Lung (tissue), 12 donors: ENCODE data around the gene FOXB2. TPM values are rescaled to one million over a fixed set of nuclear protein-coding genes. Genes with fewer than 3 reads are reported as not detected.

Source experiments
- ATAC-seq: fragments of 200-7000 bp; cut with Tn5 transposase; one replicate; pipeline ENCODE4 v1.9.1; 2020; ENCODE audit warnings: moderate number of reproducible peaks; ENCODE audit not compliant: insufficient read depth, low FRiP score
- DNase-seq, 3 donors: peaks; one replicate each; pipeline ENCODE4 v3.0.0-alpha.2; 2013 to 2017
- H3K27ac ChIP-seq, 2 donors: one replicate each; pipeline ENCODE4 v1.5.1; 2013; ENCODE audit warnings: mild to moderate bottlenecking in 2 of 2, moderate library complexity in 2 of 2, control low read depth in 1 of 2, inconsistent platforms in 1 of 2, low read depth in 1 of 2, low read length in 1 of 2
- H3K27me3 ChIP-seq, 3 donors: one replicate each; pipeline ENCODE4 v1.5.1; 2013; ENCODE audit warnings: low read length in 2 of 3; ENCODE audit not compliant: control insufficient read depth in 3 of 3, insufficient read depth in 3 of 3
- H3K36me3 ChIP-seq, 4 donors: one replicate each; pipeline ENCODE4 v1.5.1; 2013; ENCODE audit warnings: low read length in 4 of 4, mild to moderate bottlenecking in 1 of 4, moderate library complexity in 1 of 4; ENCODE audit not compliant: control insufficient read depth in 4 of 4, insufficient read depth in 4 of 4
- H3K4me1 ChIP-seq, 5 donors: one replicate each; pipeline ENCODE4 v1.5.1; 2013; ENCODE audit warnings: low read length in 5 of 5, mild to moderate bottlenecking in 2 of 5, moderate library complexity in 1 of 5; ENCODE audit not compliant: control insufficient read depth in 5 of 5, insufficient read depth in 5 of 5
- H3K4me3 ChIP-seq: one replicate; pipeline ENCODE4 v1.5.1; 2013; ENCODE audit warnings: mild to moderate bottlenecking, control low read depth, moderate library complexity
- H3K9ac ChIP-seq, 2 donors: one replicate each; pipeline ENCODE4 v1.5.1; 2013; ENCODE audit warnings: low read length in 2 of 2, control low read depth in 1 of 2; ENCODE audit not compliant: insufficient read depth in 1 of 2
- H3K9me3 ChIP-seq, 4 donors: one replicate each; pipeline ENCODE4 v1.5.1; 2013; ENCODE audit warnings: low read length in 3 of 4, mild to moderate bottlenecking in 1 of 4, moderate library complexity in 1 of 4; ENCODE audit not compliant: control insufficient read depth in 4 of 4, insufficient read depth in 3 of 4
- CTCF ChIP-seq: IDR thresholded peaks from 2 replicates; pipeline ENCODE4 v1.5.1; 2012; ENCODE audit warnings: mild to moderate bottlenecking; ENCODE audit errors: control extremely low read depth, extremely low read depth
- WGBS, 2 donors: extraction: QIAGEN DNeasy Blood & Tissue Kit; methylation state at CpG; one replicate each; pipeline ENCODE4 v1.1.7; 2013; 5-methylcytosine and 5-hydroxymethylcytosine counted together
- polyA plus RNA-seq, 2 donors: library from polyadenylated mRNA; stranded (reverse); fragments of 200-250 nt; gene quantifications; one replicate each; pipeline ENCODE4 v1.2.1, GENCODE V29; 2013
- total RNA-seq, 2 donors: library from RNA; depleted of rRNA in 1 of 2; stranded (reverse); fragments of >200 nt in 1 of 2; gene quantifications; one replicate each; pipeline ENCODE4 v1.2.1, GENCODE V29; 2014 to 2021
- donor health status: control.
- donor health status: control.
- donor health status: Bipolar disorder and iron deficiency.
- donor health status: healthy.
- donor health status: DM: yes; HTN: yes; CAD: no.

The FOXB2 gene
- total and polyA plus RNA-seq, 4 donors, result not detected

- H3K27ac ChIP-seq, result no peak overlapping the region
- no peaks in the 10 kb centered on the region for H3K36me3 ChIP-seq
- TF ChIP-seq CTCF, result no peak
- H3K9me3 ChIP-seq, result peaks cover 0 to 4% (median 0%) of the 10 kb centered on the region in 4 donors
- H3K4me3 ChIP-seq, result no peak overlapping the region
- no peak overlapping the region for H3K9ac ChIP-seq
- H3K4me1 ChIP-seq, result no peaks in the 10 kb centered on the region
- DNase-seq, result no peak
- ATAC-seq, result no peak
- 94 to 95% methylated on average over 3 of the region's 3 CpGs for whole genome bisulfite sequencing, 2 donors
- peaks cover 4 to 5% (median 5%) of the 10 kb centered on the region in 3 donors for H3K27me3 ChIP-seq
Observed at GRCh38 chr9:77003366-77003765, 16.1 kb upstream of the FOXB2 start.

- Histone ChIP-seq H3K27ac (no peak overlapping the region), H3K4me1 (no peaks in the 10 kb centered on the region), H3K9ac (no peak overlapping the region), H3K9me3 (peaks cover 0 to 2% (median 0%) of the 10 kb centered on the region in 4 donors), H3K27me3 (peaks cover 6 to 13% (median 9%) of the 10 kb centered on the region in 3 donors), H3K4me3 (no peak overlapping the region), H3K36me3 (no peaks in the 10 kb centered on the region)
- ATAC-seq (no peak), DNase-seq (no peak)
- TF ChIP-seq CTCF, result no peak
- WGBS, 2 donors, result 67 to 77% methylated on average over 4 of the region's 4 CpGs
Observed at GRCh38 chr9:77005216-77005615, 14.2 kb upstream of the FOXB2 start.

GRCh38 chr9:77010527-77010926, 8.9 kb upstream of the FOXB2 start:
- no peak for TF ChIP-seq CTCF
- Histone ChIP-seq H3K27me3 (peaks cover 19 to 65% (median 61%) of the 10 kb centered on the region in 3 donors), H3K36me3 (no peaks in the 10 kb centered on the region), H3K9me3 (peaks cover 0 to 4% (median 0%) of the 10 kb centered on the region in 4 donors), H3K9ac (no peak overlapping the region), H3K4me3 (no peak overlapping the region), H3K4me1 (peaks cover 0 to 9% (median 6%) of the 10 kb centered on the region in 5 donors), H3K27ac (no peak overlapping the region)
- DNase-seq, result no peak
- ATAC-seq, result no peak
- WGBS, 2 donors, result 37 to 46% methylated on average over 5 of the region's 5 CpGs
